K562 (cell line): ENCODE data around the gene RNF213. TPM values are rescaled to one million over a fixed set of nuclear protein-coding genes. Genes with fewer than 3 reads are reported as not detected.

Experiments used
- BHLHE40 ChIP-seq: IDR thresholded peaks from 2 replicates; pipeline ENCODE4 v1.6.1; 2011; ENCODE audit warnings: low read length, improper control_type of control experiment
- CBFA2T2 ChIP-seq: fragments of 450-650 bp; conservative IDR thresholded peaks from 2 replicates; pipeline ENCODE4 v1.6.1; 2017; ENCODE audit warnings: mild to moderate bottlenecking
- CC2D1A ChIP-seq: fragments of 450-650 bp; IDR thresholded peaks from 2 replicates; pipeline ENCODE4 v1.6.1; 2017; ENCODE audit warnings: mild to moderate bottlenecking
- CLOCK ChIP-seq: fragments of 250-450 bp; sonication (Bioruptor Pico); IDR thresholded peaks from 2 replicates; pipeline ENCODE4 v1.4.0; 2020; ENCODE audit warnings: mild to moderate bottlenecking, moderate library complexity, borderline replicate concordance
- CREB3 ChIP-seq: fragments of 450-650 bp; conservative IDR thresholded peaks from 2 replicates; pipeline ENCODE4 v1.6.1; 2016; ENCODE audit warnings: missing genetic modification characterization, low read depth, mild to moderate bottlenecking, missing compliant biosample characterization, moderate library complexity
- ETS2 ChIP-seq: IDR thresholded peaks from 2 replicates; pipeline ENCODE4 v1.6.1; 2016; ENCODE audit warnings: borderline replicate concordance, missing genetic modification characterization, mild to moderate bottlenecking, moderate library complexity, missing compliant biosample characterization; ENCODE audit not compliant: poor library complexity, severe bottlenecking
- HCFC1 ChIP-seq: IDR thresholded peaks from 2 replicates; pipeline ENCODE4 v1.6.1; 2012; ENCODE audit warnings: low read depth, low read length, improper control_type of control experiment
- HDAC2 ChIP-seq: fragments of 450-650 bp; IDR thresholded peaks from 2 replicates; pipeline ENCODE4 v1.6.1; 2016; ENCODE audit warnings: mild to moderate bottlenecking
- HNRNPK ChIP-seq: fragments of 200-400 bp; formaldehyde crosslinking; IDR thresholded peaks from one replicate; pipeline ENCODE4 v1.6.1; 2018; ENCODE audit warnings: mild to moderate bottlenecking, low read depth, low read length; ENCODE audit not compliant: poor library complexity, severe bottlenecking
- IRF1 ChIP-seq: sonication (generic); formaldehyde crosslinking; IDR thresholded peaks from 2 replicates; pipeline ENCODE4 v1.8.0; 2022; ENCODE audit warnings: missing genetic modification reagents, mild to moderate bottlenecking, borderline replicate concordance
- JUNB ChIP-seq: fragments of 450-650 bp; formaldehyde crosslinking; conservative IDR thresholded peaks from 2 replicates; pipeline ENCODE4 v1.4.0; 2020; ENCODE audit warnings: mild to moderate bottlenecking
- MAZ ChIP-seq, 2 experiments: fragments of 450-650 bp in 1 of 2; sonication (generic) in 1 of 2; formaldehyde crosslinking; IDR thresholded peaks in 1 of 2; conservative IDR thresholded peaks in 1 of 2; 2 replicates each; pipeline versions ENCODE4 v1.4.0 to v1.5.0; 2020; ENCODE audit warnings: mild to moderate bottlenecking in 1 of 2, missing genetic modification reagents in 1 of 2
- NFYB ChIP-seq: IDR thresholded peaks from 2 replicates; pipeline ENCODE4 v1.6.1; 2011; ENCODE audit warnings: mild to moderate bottlenecking, moderate library complexity; ENCODE audit not compliant: insufficient read length; ENCODE audit errors: extremely low read depth
- NKRF ChIP-seq: fragments of 450-650 bp; IDR thresholded peaks from 2 replicates; pipeline ENCODE4 v1.6.1; 2016; ENCODE audit warnings: borderline replicate concordance
- NUFIP1 ChIP-seq: fragments of 450-650 bp; IDR thresholded peaks from 2 replicates; pipeline ENCODE4 v1.6.1; 2018; ENCODE audit not compliant: partially characterized antibody
- PCBP1 ChIP-seq: fragments of 200-400 bp; formaldehyde crosslinking; IDR thresholded peaks from 2 replicates; pipeline ENCODE4 v1.6.1; 2018; ENCODE audit warnings: mild to moderate bottlenecking, low read depth, low read length; ENCODE audit not compliant: poor library complexity, severe bottlenecking
- POLR2H ChIP-seq: IDR thresholded peaks from 2 replicates; pipeline ENCODE4 v1.6.1; 2016; ENCODE audit warnings: missing genetic modification characterization, low read depth, mild to moderate bottlenecking, control low read depth, missing compliant biosample characterization, moderate library complexity
- RB1 ChIP-seq: fragments of 450-650 bp; IDR thresholded peaks from 2 replicates; pipeline ENCODE4 v1.6.1; 2017; ENCODE audit warnings: low read depth, mild to moderate bottlenecking
- RBM25 ChIP-seq: fragments of 200-400 bp; formaldehyde crosslinking; IDR thresholded peaks from 2 replicates; pipeline ENCODE4 v1.6.1; 2018; ENCODE audit warnings: low read length, low read depth, moderate library complexity; ENCODE audit not compliant: severe bottlenecking
- SETDB1 ChIP-seq: IDR thresholded peaks from one replicate; pipeline ENCODE4 v1.6.1; 2012; ENCODE audit warnings: low read length, control low read depth, inconsistent platforms
- ZNF12 ChIP-seq: sonication (generic); formaldehyde crosslinking; IDR thresholded peaks from 2 replicates; pipeline ENCODE4 v1.4.0; 2020; ENCODE audit warnings: mild to moderate bottlenecking, missing genetic modification reagents
- ZNF77 ChIP-seq: fragments of 250-450 bp; sonication (Bioruptor Pico); IDR thresholded peaks from 2 replicates; pipeline ENCODE4 v1.5.0; 2020
- ZNF785 ChIP-seq: fragments of 250-450 bp; sonication (Bioruptor Pico); IDR thresholded peaks from 2 replicates; pipeline ENCODE4 v1.4.0; 2020; ENCODE audit warnings: mild to moderate bottlenecking
- polyA plus RNA-seq, 8 experiments: library from polyadenylated mRNA; depleted of rRNA in 4 of 8; stranded (reverse) in 5 of 8; unstranded in 3 of 8; fragments of >200 nt; fragmentation: Nextera tagmentation in 2 of 8; fragmentation: Illumina TruSeq in 1 of 8; extraction: Ambion mirVana in 2 of 8; extraction: Trizol in 1 of 8; gene quantifications; 2 replicates each; pipeline versions ENCODE4 v1.2.1 to v1.2.3, GENCODE V29; 2011 to 2014; ENCODE audit warnings: inconsistent platforms in 1 of 8, missing spikeins in 1 of 8
- total RNA-seq, 7 experiments: library from RNA; depleted of rRNA in 6 of 7; stranded (reverse); fragments of >200 nt in 6 of 7; fragmentation: Illumina TruSeq in 2 of 7; extraction: Trizol in 2 of 7; gene quantifications; 2 replicates each; pipeline versions ENCODE4 v1.2.1 to v1.2.3, GENCODE V29; 2011 to 2021; ENCODE audit warnings: low replicate concordance in 1 of 7

RNF213 gene
- total and polyA plus RNA-seq, 9 of the 15 experiments (the other 6 are each of a cell fraction or from before 2014, with no cell fraction given) = 5.3 to 33.6 (median 17.9) TPM

GRCh38 chr17:80426671-80427326 lies 166.1 kb downstream of the RNF213 start (continued):
- TF ChIP-seq RB1 (peak; percentile 88), HNRNPK (no peak), PCBP1 (no peak), MAZ (CRISPR knock-in tag; conservative IDR thresholded peaks at IDR 0.05 in 1 of 2, IDR thresholded peaks at IDR 0.05 in 1 of 2) (peak; percentile 59; a peak in 3 of 4 replicates), NUFIP1 (no peak), CLOCK (CRISPR knock-in tag) (no peak), NKRF (no peak), IRF1 (CRISPR knock-in tag) (no peak), ETS2 (tag) (no peak), BHLHE40 (0 out of 2 replicates have a peak, but pooled peaks have one; percentile 9), CC2D1A (peak; percentile 55; the same call in 1 of the 2 replicates), ZNF12 (no peak), RBM25 (no peak), HDAC2 (no peak), ZNF77 (CRISPR knock-in tag) (no peak), ZNF785 (CRISPR knock-in tag) (no peak), SETDB1 (no peak), CREB3 (no peak), JUNB (CRISPR knock-in tag) (no peak), CBFA2T2 (no peak), NFYB (no peak), HCFC1 (no peak), POLR2H (tag) (no peak)
